OCI-LY1 (cell line): Measurements from ENCODE around the gene NUTM1.

Source experiments
- H2AFZ ChIP-seq: fragments of 200-600 bp; sonication (generic), shearing (Covaris generic); 2 replicates; pipeline ENCODE4 v1.6.0; 2014; ENCODE audit warnings: antibody characterized with exemption, mild to moderate bottlenecking, low read length
- H3F3A ChIP-seq: fragments of 200-600 bp; sonication (generic), shearing (Covaris generic); 2 replicates; pipeline ENCODE4 v1.6.0; 2014; ENCODE audit warnings: mild to moderate bottlenecking, antibody characterized with exemption, low read length, moderate library complexity; ENCODE audit not compliant: insufficient read depth
- H3K27ac ChIP-seq: fragments of 200-600 bp; sonication (generic); 2 replicates; pipeline ENCODE4 v1.5.1; 2014; ENCODE audit warnings: low read length, mixed run types, mild to moderate bottlenecking, low read depth; ENCODE audit not compliant: poor library complexity, severe bottlenecking
- H3K27me3 ChIP-seq: fragments of 200-600 bp; sonication (generic); 2 replicates; pipeline ENCODE4 v1.6.0; 2014; ENCODE audit warnings: antibody characterized with exemption, mild to moderate bottlenecking, low read length, moderate library complexity; ENCODE audit not compliant: insufficient read depth
- H3K36me3 ChIP-seq: fragments of 200-600 bp; sonication (generic); 2 replicates; pipeline ENCODE4 v1.6.1; 2014; ENCODE audit warnings: mild to moderate bottlenecking, antibody characterized with exemption, low read length, moderate library complexity, mixed read lengths; ENCODE audit not compliant: insufficient read depth
- H3K4me1 ChIP-seq: fragments of 200-600 bp; sonication (generic); 2 replicates; pipeline ENCODE4 v1.5.1; 2014; ENCODE audit warnings: mild to moderate bottlenecking, low read length, moderate library complexity; ENCODE audit not compliant: insufficient read depth, severe bottlenecking
- H3K4me2 ChIP-seq: fragments of 200-600 bp; sonication (generic), shearing (Covaris generic); 2 replicates; pipeline ENCODE4 v1.6.1; 2014; ENCODE audit warnings: low read length
- H3K4me3 ChIP-seq: fragments of 200-600 bp; sonication (generic); 2 replicates; pipeline ENCODE4 v1.5.1; 2014; ENCODE audit warnings: low read length, low read depth, mild to moderate bottlenecking, mixed read lengths; ENCODE audit not compliant: poor library complexity, severe bottlenecking
- H3K79me2 ChIP-seq: fragments of 200-600 bp; shearing (Covaris generic); 2 replicates; pipeline ENCODE4 v1.6.1; 2016; ENCODE audit warnings: mixed run types, low read length, mixed read lengths; ENCODE audit not compliant: insufficient read depth
- H3K9ac ChIP-seq: fragments of 200-600 bp; sonication (generic), shearing (Covaris generic); 2 replicates; pipeline ENCODE4 v1.6.1; 2014; ENCODE audit warnings: mild to moderate bottlenecking, low read length, mixed read lengths
- H3K9me2 ChIP-seq: fragments of 200-600 bp; sonication (generic), shearing (Covaris generic); 2 replicates; pipeline ENCODE4 v1.6.1; 2014; ENCODE audit warnings: low read depth, mild to moderate bottlenecking, low read length, mixed read lengths
- H3K9me3 ChIP-seq: fragments of 200-600 bp; shearing (Covaris generic); 2 replicates; pipeline ENCODE4 v1.6.1; 2014; ENCODE audit warnings: low read length, mixed read lengths
- H4K20me1 ChIP-seq: fragments of 200-600 bp; sonication (generic), shearing (Covaris generic); 2 replicates; pipeline ENCODE4 v1.6.0; 2016; ENCODE audit warnings: mild to moderate bottlenecking, low read length; ENCODE audit not compliant: insufficient read depth
- EZH2 ChIP-seq: fragments of 200-600 bp; sonication (generic), shearing (Covaris generic); IDR thresholded peaks from 2 replicates; pipeline ENCODE4 v1.8.0; 2017; ENCODE audit warnings: borderline replicate concordance, mixed run types, mild to moderate bottlenecking, antibody characterized with exemption, low read length, moderate library complexity, mixed read lengths
- TF ChIP-seq, protein P1 (sequence below): fragments of 200-600 bp; sonication (generic), shearing (Covaris generic); IDR thresholded peaks from 2 replicates; pipeline ENCODE4 v1.5.1; 2017; ENCODE audit warnings: mild to moderate bottlenecking, antibody characterized with exemption, low read length, moderate library complexity, mixed read lengths

Gene NUTM1

DNA sequence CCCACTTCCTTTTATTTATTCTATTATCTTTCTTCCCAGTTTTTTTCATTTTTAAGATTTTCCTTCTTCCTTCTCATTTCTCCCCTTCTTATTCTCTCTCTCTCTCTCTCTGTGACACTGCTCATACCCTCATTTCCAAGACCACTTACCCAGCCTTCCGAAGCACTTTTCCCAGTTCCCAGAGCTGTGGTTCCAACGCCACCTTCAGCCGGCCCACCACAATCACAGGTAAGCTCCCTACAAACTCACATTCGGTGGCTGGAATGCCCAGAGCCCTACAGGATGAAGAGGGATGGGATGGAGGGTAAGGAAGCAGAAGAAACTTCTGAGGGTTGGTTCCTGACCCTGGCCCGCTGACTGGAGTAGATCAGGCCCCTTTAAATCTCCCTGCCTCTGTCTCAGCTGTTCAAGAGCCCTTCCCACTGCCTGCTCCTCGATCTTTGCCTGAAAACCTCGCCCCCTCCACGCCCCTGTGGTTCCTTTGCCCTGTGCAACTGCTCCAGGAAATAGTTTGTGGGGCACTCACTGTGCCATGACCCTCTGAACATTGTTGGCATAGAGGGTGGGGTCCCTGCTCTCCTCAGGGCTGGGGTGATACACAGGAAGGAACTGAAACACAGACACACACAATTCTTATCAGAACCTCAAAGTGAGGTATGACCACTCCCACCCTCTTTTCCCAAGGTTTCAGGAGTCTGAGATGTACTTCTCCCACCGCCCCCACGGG lies 19.1 kb downstream of the NUTM1 start:
- Histone ChIP-seq H3K4me3 (no peak overlapping the region), H3K27me3 (no peaks in the 10 kb centered on the region), H4K20me1 (no peaks in the 10 kb centered on the region), H3K4me1 (peaks cover 9% of the 10 kb centered on the region), H3K9me3 (no peaks in the 10 kb centered on the region), H3K9ac (no peak overlapping the region), H3F3A (no peaks in the 10 kb centered on the region), H3K9me2 (no peaks in the 10 kb centered on the region), H3K4me2 (no peak overlapping the region), H3K36me3 (peaks cover 14% of the 10 kb centered on the region; the same call in 1 of the 2 replicates), H3K27ac (no peak overlapping the region), H2AFZ (no peak overlapping the region), H3K79me2 (no peaks in the 10 kb centered on the region)
- no peak for TF ChIP-seq EZH2
- TF ChIP-seq, protein P1, sequence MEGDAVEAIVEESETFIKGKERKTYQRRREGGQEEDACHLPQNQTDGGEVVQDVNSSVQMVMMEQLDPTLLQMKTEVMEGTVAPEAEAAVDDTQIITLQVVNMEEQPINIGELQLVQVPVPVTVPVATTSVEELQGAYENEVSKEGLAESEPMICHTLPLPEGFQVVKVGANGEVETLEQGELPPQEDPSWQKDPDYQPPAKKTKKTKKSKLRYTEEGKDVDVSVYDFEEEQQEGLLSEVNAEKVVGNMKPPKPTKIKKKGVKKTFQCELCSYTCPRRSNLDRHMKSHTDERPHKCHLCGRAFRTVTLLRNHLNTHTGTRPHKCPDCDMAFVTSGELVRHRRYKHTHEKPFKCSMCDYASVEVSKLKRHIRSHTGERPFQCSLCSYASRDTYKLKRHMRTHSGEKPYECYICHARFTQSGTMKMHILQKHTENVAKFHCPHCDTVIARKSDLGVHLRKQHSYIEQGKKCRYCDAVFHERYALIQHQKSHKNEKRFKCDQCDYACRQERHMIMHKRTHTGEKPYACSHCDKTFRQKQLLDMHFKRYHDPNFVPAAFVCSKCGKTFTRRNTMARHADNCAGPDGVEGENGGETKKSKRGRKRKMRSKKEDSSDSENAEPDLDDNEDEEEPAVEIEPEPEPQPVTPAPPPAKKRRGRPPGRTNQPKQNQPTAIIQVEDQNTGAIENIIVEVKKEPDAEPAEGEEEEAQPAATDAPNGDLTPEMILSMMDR = no peak

DNA sequence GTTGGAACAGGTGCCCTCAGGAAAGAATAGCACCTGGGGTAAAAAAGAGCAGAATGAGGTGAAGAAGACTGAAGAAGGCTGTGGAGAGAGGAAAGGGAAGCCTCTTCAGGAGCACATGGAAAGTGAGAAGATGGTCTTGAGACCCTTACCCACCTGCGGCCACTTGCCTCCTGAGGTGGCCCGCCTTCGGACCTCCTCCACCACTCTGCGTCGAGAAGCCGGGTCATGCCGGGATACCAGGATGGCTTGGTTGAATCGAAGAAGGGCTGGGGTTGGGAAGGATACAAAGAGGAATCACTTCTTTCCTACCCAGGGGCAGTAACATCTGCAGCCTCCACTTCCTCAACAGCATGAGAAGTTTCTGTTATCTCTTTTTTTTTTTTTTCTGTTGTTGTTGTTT lies 20.9 kb downstream of the NUTM1 start:
- no peak overlapping the region for H3K4me3 ChIP-seq
- H3K4me2 ChIP-seq = no peak overlapping the region
- no peak overlapping the region for H2AFZ ChIP-seq
- no peak overlapping the region for H3K27ac ChIP-seq
- H3K9me3 ChIP-seq = no peaks in the 10 kb centered on the region
- H3K79me2 ChIP-seq = no peaks in the 10 kb centered on the region
- peaks cover 19% of the 10 kb centered on the region for H3K4me1 ChIP-seq
- no peaks in the 10 kb centered on the region for H3K27me3 ChIP-seq
- no peaks in the 10 kb centered on the region for H3F3A ChIP-seq
- no peaks in the 10 kb centered on the region for H3K9me2 ChIP-seq
- no peaks in the 10 kb centered on the region for H4K20me1 ChIP-seq
- TF ChIP-seq, protein P1 = no peak
- TF ChIP-seq EZH2 = no peak
- no peak overlapping the region for H3K9ac ChIP-seq
- H3K36me3 ChIP-seq = peaks cover 6% of the 10 kb centered on the region; the same call in 1 of the 2 replicates

DNA sequence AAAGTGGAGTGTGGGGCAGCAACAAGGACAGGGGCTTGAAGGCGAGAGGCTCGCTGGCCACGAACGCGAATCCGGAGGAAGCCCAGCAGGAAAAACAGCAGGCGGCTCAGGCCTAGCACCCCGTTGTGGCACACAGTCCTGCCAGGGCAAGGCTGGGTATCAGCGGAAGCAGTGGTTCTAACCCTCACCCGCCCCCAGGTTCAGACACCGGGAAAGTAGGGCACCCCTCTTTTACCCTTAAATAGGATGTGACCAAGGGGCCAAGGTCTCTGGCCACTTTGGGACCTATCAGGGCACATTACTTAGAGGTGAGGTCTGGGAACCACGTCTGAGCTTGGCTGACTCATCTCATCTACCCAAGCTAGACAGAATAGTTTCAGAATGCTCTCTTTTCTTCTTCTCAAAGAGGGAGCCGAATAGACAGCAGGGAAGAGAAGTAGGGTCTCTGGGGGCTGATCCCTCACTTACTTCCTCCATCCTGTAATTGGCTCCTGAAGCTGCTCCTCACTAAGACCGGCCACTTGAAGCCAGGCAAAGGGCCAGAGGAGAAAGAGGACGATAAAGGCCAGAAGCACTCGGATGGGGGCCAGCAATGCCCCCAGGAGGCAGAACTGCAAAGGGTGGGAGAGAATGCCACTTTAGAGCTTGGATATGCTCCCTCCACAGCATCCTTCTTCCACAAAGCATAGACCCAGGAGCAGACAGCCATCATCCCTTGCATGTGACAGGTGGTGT lies 22.1 kb downstream of the NUTM1 start:
- H3K4me1 ChIP-seq = peaks cover 19% of the 10 kb centered on the region
- peaks cover 6% of the 10 kb centered on the region; the same call in 1 of the 2 replicates for H3K36me3 ChIP-seq
- H2AFZ ChIP-seq = no peak overlapping the region
- no peaks in the 10 kb centered on the region for H3K79me2 ChIP-seq
- no peaks in the 10 kb centered on the region for H3K9me3 ChIP-seq
- no peaks in the 10 kb centered on the region for H3K9me2 ChIP-seq
- no peaks in the 10 kb centered on the region; the same call in 1 of the 2 replicates for H3K27me3 ChIP-seq
- H3K4me2 ChIP-seq = peak overlapping the region; percentile 95
- H3K27ac ChIP-seq = no peak overlapping the region
- TF ChIP-seq EZH2 = no peak
- TF ChIP-seq, protein P1 = no peak
- H3K4me3 ChIP-seq = peak overlapping the region; percentile 95
- no peaks in the 10 kb centered on the region for H4K20me1 ChIP-seq
- H3F3A ChIP-seq = peaks cover 4% of the 10 kb centered on the region; the same call in 1 of the 2 replicates
- peak overlapping the region; percentile 85; the same call in 1 of the 2 replicates for H3K9ac ChIP-seq
